ENCODE results near the gene MCRIP2.

The MCRIP2 gene

GRCh38 chr16:647173-647902 is 5.7 kb downstream of the MCRIP2 start:
- in situ Hi-C loops (cut with HindIII; ENCODE audit: low sequenced_read_pairs) = no loop called here

GRCh38 chr16:648071-648780 is 6.6 kb downstream of the MCRIP2 start:
- in situ Hi-C loops (cut with HindIII; ENCODE audit: low sequenced_read_pairs) = no loop called here

- in situ Hi-C loops (cut with HindIII; ENCODE audit: low sequenced_read_pairs) = no loop called here
These were observed 7.4 kb downstream of the MCRIP2 start, which contains the start of gene WDR90 for GRCh38 chr16:648781-649589. TSS of gene WDR90 (plus strand) at chr16:649365. CDS start at chr16:649417, 52 bp downstream.

- in situ Hi-C loops (cut with HindIII; ENCODE audit: low sequenced_read_pairs) = no loop called here
These were observed 8.0 kb downstream of the MCRIP2 start for GRCh38 chr16:649631-650030.

- in situ Hi-C loops (cut with HindIII; ENCODE audit: low sequenced_read_pairs) = no loop called here
These were observed 10.2 kb downstream of the MCRIP2 start for GRCh38 chr16:651844-652243.

- in situ Hi-C loops (cut with HindIII; ENCODE audit: low sequenced_read_pairs) = no loop called here
These were observed 11.1 kb downstream of the MCRIP2 start for GRCh38 chr16:652454-653305.

- in situ Hi-C loops (cut with HindIII; ENCODE audit: low sequenced_read_pairs) = no loop called here
These were observed 12.4 kb downstream of the MCRIP2 start for GRCh38 chr16:654034-654433.

GRCh38 chr16:657487-657886 is 15.9 kb downstream of the MCRIP2 start:
- in situ Hi-C loops (cut with HindIII; ENCODE audit: low sequenced_read_pairs) = no loop called here

- in situ Hi-C loops (cut with HindIII; ENCODE audit: low sequenced_read_pairs) = no loop called here
These were observed 17.3 kb downstream of the MCRIP2 start for GRCh38 chr16:658679-659571.

GRCh38 chr16:659618-660017 is 18.0 kb downstream of the MCRIP2 start:
- in situ Hi-C loops (cut with HindIII; ENCODE audit: low sequenced_read_pairs) = no loop called here

GRCh38 chr16:660132-660458 is 18.5 kb downstream of the MCRIP2 start:
- in situ Hi-C loops (cut with HindIII; ENCODE audit: low sequenced_read_pairs) = no loop called here

- in situ Hi-C loops (cut with HindIII; ENCODE audit: low sequenced_read_pairs) = no loop called here
These were observed 19.0 kb downstream of the MCRIP2 start for GRCh38 chr16:660459-661183.

GRCh38 chr16:661184-661821 is 19.7 kb downstream of the MCRIP2 start:
- in situ Hi-C loops (cut with HindIII; ENCODE audit: low sequenced_read_pairs) = no loop called here

- in situ Hi-C loops (cut with HindIII; ENCODE audit: low sequenced_read_pairs) = no loop called here
These were observed 20.5 kb downstream of the MCRIP2 start for GRCh38 chr16:662095-662494.

GRCh38 chr16:662597-662996 is 21.0 kb downstream of the MCRIP2 start:
- in situ Hi-C loops (cut with HindIII; ENCODE audit: low sequenced_read_pairs) = no loop called here

- in situ Hi-C loops (cut with HindIII; ENCODE audit: low sequenced_read_pairs) = no loop called here
These were observed 24.9 kb downstream of the MCRIP2 start for GRCh38 chr16:666572-666971.

- in situ Hi-C loops (cut with HindIII; ENCODE audit: low sequenced_read_pairs) = no loop called here
These were observed 25.6 kb downstream of the MCRIP2 start for GRCh38 chr16:667113-667779.

Data from DLD1 (cell line).